SK-N-MC (cell line): ENCODE data around the gene APLF.
A peak's percentile ranks its signal among the peaks of the same experiment; 100 is the strongest.

Experiments
- DNase-seq: peaks from one replicate; pipeline ENCODE4 v3.0.0-alpha.2; 2011; ENCODE audit warnings: low read depth, low spot score
- H3K27ac ChIP-seq: fragments of 200-600 bp; sonication (generic); 2 replicates; pipeline ENCODE4 v1.5.1; 2016; ENCODE audit warnings: mixed run types
- H3K36me3 ChIP-seq: fragments of 200-600 bp; sonication (generic); 2 replicates; pipeline ENCODE4 v1.6.1; 2017; ENCODE audit warnings: antibody characterized with exemption, low read length, mixed read lengths; ENCODE audit not compliant: insufficient read depth
- H3K4me3 ChIP-seq: fragments of 200-600 bp; sonication (generic); 2 replicates; pipeline ENCODE4 v1.5.1; 2016
- H3K9ac ChIP-seq: fragments of 200-600 bp; sonication (generic); 2 replicates; pipeline ENCODE4 v1.8.0; 2017; ENCODE audit warnings: mixed run types, mixed read lengths; ENCODE audit not compliant: insufficient read length
- H3K9me3 ChIP-seq: fragments of 200-600 bp; sonication (generic); 2 replicates; pipeline ENCODE4 v1.6.1; 2017; ENCODE audit warnings: low read depth, mild to moderate bottlenecking, antibody characterized with exemption, low read length, moderate library complexity, mixed read lengths
- EZH2 ChIP-seq: fragments of 200-600 bp; sonication (generic); IDR thresholded peaks from one replicate; pipeline ENCODE4 v1.6.1; 2017; ENCODE audit warnings: antibody characterized with exemption
- FOXP2 ChIP-seq: optimal IDR thresholded peaks from 2 replicates; pipeline ENCODE3; 2011; ENCODE audit warnings: mild to moderate bottlenecking, moderate library complexity; ENCODE audit not compliant: insufficient read depth; ENCODE audit errors: extremely low read length, control extremely low read depth
- POLR2AphosphoS5 ChIP-seq: IDR thresholded peaks from 2 replicates; pipeline ENCODE4 v1.6.1; 2012; ENCODE audit warnings: mild to moderate bottlenecking, low read depth, low read length, borderline replicate concordance

APLF gene

GRCh38 chr2:68467077-68467960 lies at the start of gene APLF, which contains the start of gene FBXO48:
Gene APLF, plus strand, starts transcription at chr2:68467585. Its CDS starts 147 bp downstream, at chr2:68467732.
Gene FBXO48, minus strand, starts transcription at chr2:68467294. Its CDS starts 2,149 bp downstream, at chr2:68465145.
- Histone ChIP-seq H3K9me3 (no peaks in the 10 kb centered on the region), H3K4me3 (peak within 1 kb of the TSS; percentile 95), H3K36me3 (no peaks in the 10 kb centered on the region), H3K9ac (peak within 1 kb of the TSS; percentile 90), H3K27ac (no peak within 1 kb of the TSS)
- peak; percentile 97 for DNase-seq
- TF ChIP-seq POLR2AphosphoS5 (peak; percentile 65; the same call in 1 of the 2 replicates), FOXP2 (no peak), EZH2 (no peak)

DNA sequence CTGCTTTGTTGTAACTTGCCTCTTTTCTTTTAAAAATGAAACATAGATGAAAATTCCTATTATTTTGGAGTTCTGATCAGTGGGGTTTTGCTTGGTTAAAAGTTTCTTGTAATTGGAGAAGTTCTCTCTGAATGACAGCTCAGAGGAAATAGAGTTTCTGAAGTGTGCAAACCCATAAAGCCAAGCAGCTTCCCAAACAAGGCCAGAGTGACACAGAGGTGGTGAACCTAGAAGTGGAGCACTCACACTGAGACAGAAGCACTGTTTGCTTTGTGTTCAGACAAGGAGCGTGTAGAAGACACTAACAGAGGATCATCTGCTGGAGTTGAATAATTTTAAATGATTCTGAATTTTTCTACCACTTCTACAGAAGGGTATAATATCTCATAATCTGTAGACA lies 49.5 kb upstream of the APLF start:
- DNase-seq: no peak
- H3K9me3 ChIP-seq: no peaks in the 10 kb centered on the region
- no peak overlapping the region for H3K27ac ChIP-seq

DNA sequence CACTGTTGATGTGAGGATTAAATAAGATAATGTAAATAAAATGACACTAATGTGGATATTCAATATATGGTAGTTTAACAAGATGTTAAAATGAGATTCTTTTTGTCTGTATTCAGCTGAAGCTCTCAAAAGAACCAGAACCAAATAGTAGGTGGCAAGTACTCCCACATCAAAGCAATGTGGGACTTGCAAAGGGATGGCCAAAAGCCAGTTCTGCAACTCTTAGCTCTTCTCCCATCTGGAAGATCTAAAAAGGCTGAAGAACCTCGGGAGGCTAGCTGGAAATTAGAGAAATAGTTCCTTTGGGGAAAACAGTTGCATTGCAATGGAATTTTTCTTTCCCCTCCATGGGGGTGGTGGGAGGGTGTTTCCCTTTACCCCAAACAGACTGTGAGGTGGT lies 49.0 kb upstream of the APLF start:
- DNase-seq: no peak
- Histone ChIP-seq H3K9ac (no peak overlapping the region), H3K36me3 (no peaks in the 10 kb centered on the region), H3K4me3 (no peak overlapping the region), H3K9me3 (no peaks in the 10 kb centered on the region), H3K27ac (no peak overlapping the region)
- no peak for TF ChIP-seq POLR2AphosphoS5
- no peak for TF ChIP-seq FOXP2
- TF ChIP-seq EZH2: no peak

More for the DNA sequence above, 49.5 kb upstream of the APLF start:
- Histone ChIP-seq H3K9ac (no peak overlapping the region), H3K4me3 (no peak overlapping the region), H3K36me3 (no peaks in the 10 kb centered on the region)
- TF ChIP-seq FOXP2 (no peak), POLR2AphosphoS5 (no peak), EZH2 (no peak)

- TF ChIP-seq FOXP2 (no peak), EZH2 (no peak), POLR2AphosphoS5 (no peak)
- Histone ChIP-seq H3K4me3 (no peak overlapping the region), H3K9ac (no peak overlapping the region), H3K9me3 (no peaks in the 10 kb centered on the region), H3K27ac (no peak overlapping the region), H3K36me3 (no peaks in the 10 kb centered on the region)
- DNase-seq: no peak
These were observed 48.5 kb upstream of the APLF start for GRCh38 chr2:68418855-68419254.

GRCh38 chr2:68420254-68420910 lies 47.0 kb upstream of the APLF start:
- no peak for TF ChIP-seq POLR2AphosphoS5
- no peak for TF ChIP-seq EZH2
- no peak for TF ChIP-seq FOXP2
- Histone ChIP-seq H3K9ac (peak overlapping the region; percentile 56), H3K36me3 (no peaks in the 10 kb centered on the region), H3K9me3 (no peaks in the 10 kb centered on the region), H3K27ac (peak overlapping the region; percentile 62; the same call in 1 of the 2 replicates), H3K4me3 (no peak overlapping the region)
- DNase-seq: peak; percentile 42

DNA sequence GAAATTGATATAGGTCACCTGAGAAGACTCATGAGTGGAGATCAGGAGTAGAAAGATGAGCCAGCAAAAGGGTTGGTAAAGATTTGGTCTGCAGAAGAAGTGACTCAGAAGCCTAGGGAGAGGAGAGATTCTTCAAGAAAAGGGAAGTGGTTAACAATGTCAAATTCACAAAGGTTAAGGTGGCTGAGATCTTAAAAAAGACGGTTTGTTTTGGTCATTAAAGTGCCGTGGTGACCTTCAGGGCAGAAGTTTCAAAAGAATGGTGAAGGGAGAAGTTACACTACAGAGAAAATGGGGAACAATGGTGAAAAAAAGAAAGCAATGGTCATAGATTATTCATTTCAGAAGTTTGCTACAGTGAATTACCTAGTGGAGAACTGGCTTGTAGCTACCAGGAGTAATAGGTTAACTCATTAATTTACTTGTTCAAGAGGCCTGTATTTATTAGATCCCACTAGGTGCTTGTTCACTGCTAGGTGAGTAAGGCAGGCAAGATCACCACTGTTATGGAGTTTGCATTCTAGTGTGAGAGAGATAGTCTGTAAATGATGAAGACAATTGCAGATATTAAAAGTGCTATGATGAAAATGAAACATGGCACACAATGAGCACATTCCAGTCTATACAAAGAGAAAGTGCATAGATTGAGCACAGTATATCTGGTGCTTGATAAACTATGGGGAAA lies 43.3 kb upstream of the APLF start:
- no peak overlapping the region for H3K9ac ChIP-seq
- H3K4me3 ChIP-seq: no peak overlapping the region
- DNase-seq: no peak
- no peak overlapping the region for H3K27ac ChIP-seq
- H3K36me3 ChIP-seq: no peaks in the 10 kb centered on the region
- H3K9me3 ChIP-seq: no peaks in the 10 kb centered on the region
- TF ChIP-seq FOXP2: no peak
- no peak for TF ChIP-seq EZH2

DNA sequence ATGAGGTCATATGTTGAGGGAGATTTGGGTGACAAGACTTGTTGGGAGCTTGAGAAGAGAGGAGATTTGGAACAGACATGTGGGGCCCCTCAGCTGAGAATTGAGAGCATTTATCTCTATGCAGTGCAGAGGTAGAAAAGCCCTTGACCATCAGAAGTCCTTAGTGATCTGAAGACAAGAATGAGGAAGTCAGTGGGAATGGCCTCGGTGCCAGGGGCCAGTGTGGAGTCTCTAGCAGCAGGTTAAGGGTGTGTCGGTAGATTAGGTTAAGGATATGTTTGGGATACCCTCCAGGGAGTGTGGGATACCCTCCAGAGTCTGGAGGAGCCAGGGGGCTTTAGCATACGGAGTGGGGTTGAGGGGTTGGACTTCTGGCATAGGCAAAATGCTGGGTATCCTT lies 41.9 kb upstream of the APLF start:
- Histone ChIP-seq H3K4me3 (no peak overlapping the region), H3K9me3 (no peaks in the 10 kb centered on the region), H3K36me3 (no peaks in the 10 kb centered on the region), H3K27ac (no peak overlapping the region), H3K9ac (no peak overlapping the region)
- no peak for TF ChIP-seq FOXP2
- no peak for TF ChIP-seq EZH2
- no peak for TF ChIP-seq POLR2AphosphoS5
- no peak for DNase-seq

GRCh38 chr2:68426446-68426845 lies 40.9 kb upstream of the APLF start:
- no peak for DNase-seq
- no peak overlapping the region for H3K27ac ChIP-seq
- TF ChIP-seq FOXP2 (no peak), POLR2AphosphoS5 (no peak), EZH2 (no peak)
- H3K9me3 ChIP-seq: no peaks in the 10 kb centered on the region
- no peak overlapping the region for H3K4me3 ChIP-seq
- H3K36me3 ChIP-seq: no peaks in the 10 kb centered on the region
- H3K9ac ChIP-seq: no peak overlapping the region
